Stimulated activated naive B cell treated with anti-CD40 and anti-IgM and Interleukin-4, amounts not matched to agents 10 μg/mL and 1 μg/mL and 100 μg/mL, for 72 hours (primary cell): ENCODE data around the gene GABRG3.
"Not testable (repeated sequence)": the region's sequence is repeated elsewhere in the genome, so short reads cannot be mapped to it uniquely, and the experiment has no call there.

Source experiments
- ATAC-seq, 2 donors: fragments of 150-1000 bp; cut with Tn5 transposase; replicated peaks; 2 replicates each; pipeline ENCODE4 v1.10.0; 2021; ENCODE audit warnings: moderate library complexity in 1 of 2
- DNase-seq: peaks from one replicate; pipeline ENCODE4 v3.0.0; 2021
- H3K27ac Mint-ChIP-seq: one replicate; pipeline ENCODE4 v1.8.0; 2022; ENCODE audit warnings: mild to moderate bottlenecking, mixed read lengths
- H3K27me3 Mint-ChIP-seq, 2 donors: one replicate each; pipeline ENCODE4 v1.8.0; 2022; ENCODE audit warnings: mixed read lengths in 2 of 2
- H3K36me3 Mint-ChIP-seq, 2 donors: one replicate each; pipeline ENCODE4 v1.8.0; 2022; ENCODE audit warnings: mixed read lengths in 2 of 2, mild to moderate bottlenecking in 1 of 2
- H3K4me1 Mint-ChIP-seq, 2 donors: one replicate each; pipeline ENCODE4 v1.8.0; 2022; ENCODE audit warnings: mixed read lengths in 2 of 2, mild to moderate bottlenecking in 1 of 2
- H3K4me3 Mint-ChIP-seq, 2 donors: one replicate each; pipeline ENCODE4 v1.8.0; 2022; ENCODE audit warnings: mild to moderate bottlenecking in 2 of 2, mixed read lengths in 2 of 2, moderate library complexity in 1 of 2
- H3K9me3 Mint-ChIP-seq, 2 donors: one replicate each; pipeline ENCODE4 v1.8.0; 2022; ENCODE audit warnings: mixed read lengths in 2 of 2, mild to moderate bottlenecking in 1 of 2

The GABRG3 gene

GRCh38 chr15:26967719-26968269 lies 3.2 kb upstream of the GABRG3 start:
- no peak overlapping the region for H3K4me3 Mint-ChIP-seq
- H3K9me3 Mint-ChIP-seq: no peaks in the 10 kb centered on the region
- H3K36me3 Mint-ChIP-seq: no peaks in the 10 kb centered on the region
- DNase-seq (no peak), ATAC-seq (no peak)
- peaks cover 24 to 33% of the 10 kb centered on the region in 2 donors for H3K27me3 Mint-ChIP-seq
- H3K4me1 Mint-ChIP-seq: peaks cover 0 to 4% of the 10 kb centered on the region in 2 donors
- no peak overlapping the region for H3K27ac Mint-ChIP-seq

- no peak overlapping the region for H3K4me3 Mint-ChIP-seq
- no peak for ATAC-seq
- H3K27ac Mint-ChIP-seq: no peak overlapping the region
- H3K36me3 Mint-ChIP-seq: no peaks in the 10 kb centered on the region
- DNase-seq: no peak
- peaks cover 25 to 36% of the 10 kb centered on the region in 2 donors for H3K27me3 Mint-ChIP-seq
- no peaks in the 10 kb centered on the region for H3K9me3 Mint-ChIP-seq
- H3K4me1 Mint-ChIP-seq: peaks cover 0 to 4% of the 10 kb centered on the region in 2 donors
These were observed 2.2 kb upstream of the GABRG3 start for GRCh38 chr15:26968806-26969205.

- ATAC-seq (no peak), DNase-seq (no peak)
- Mint-ChIP-seq H3K27me3 (peaks cover 25 to 36% of the 10 kb centered on the region in 2 donors), H3K4me1 (peaks cover 0 to 4% of the 10 kb centered on the region in 2 donors), H3K36me3 (no peaks in the 10 kb centered on the region), H3K27ac (no peak overlapping the region), H3K4me3 (no peak overlapping the region), H3K9me3 (no peaks in the 10 kb centered on the region)
These were observed 464 bp downstream of the GABRG3 start for GRCh38 chr15:26971271-26972018.

GRCh38 chr15:26972636-26973035 lies 1.7 kb downstream of the GABRG3 start:
- peaks cover 25 to 36% of the 10 kb centered on the region in 2 donors for H3K27me3 Mint-ChIP-seq
- ATAC-seq: no peak
- no peaks in the 10 kb centered on the region for H3K36me3 Mint-ChIP-seq
- H3K27ac Mint-ChIP-seq: peak overlapping the region; percentile 60
- DNase-seq: no peak
- H3K9me3 Mint-ChIP-seq: peaks cover 0 to 3% of the 10 kb centered on the region in 2 donors
- peaks cover 0 to 4% of the 10 kb centered on the region in 2 donors for H3K4me1 Mint-ChIP-seq
- no peak overlapping the region for H3K4me3 Mint-ChIP-seq

- no peak for ATAC-seq
These were observed 3.3 kb downstream of the GABRG3 start for GRCh38 chr15:26974120-26974780.

GRCh38 chr15:26981492-26981891 lies 10.5 kb downstream of the GABRG3 start:
- ATAC-seq: no peak
- H3K9me3 Mint-ChIP-seq: peaks cover 4 to 7% of the 10 kb centered on the region in 2 donors
- no peaks in the 10 kb centered on the region for H3K4me1 Mint-ChIP-seq
- no peaks in the 10 kb centered on the region for H3K36me3 Mint-ChIP-seq
- no peak overlapping the region for H3K4me3 Mint-ChIP-seq
- no peak overlapping the region for H3K27ac Mint-ChIP-seq
- no peak for DNase-seq
- H3K27me3 Mint-ChIP-seq: no peaks in the 10 kb centered on the region

More at GRCh38 chr15:26974120-26974780, 3.3 kb downstream of the GABRG3 start:
- H3K36me3 Mint-ChIP-seq: no peaks in the 10 kb centered on the region
- peaks cover 0 to 3% of the 10 kb centered on the region in 2 donors for H3K9me3 Mint-ChIP-seq
- no peak for DNase-seq
- no peak overlapping the region for H3K4me3 Mint-ChIP-seq
- no peak overlapping the region for H3K27ac Mint-ChIP-seq
- peaks cover 25 to 32% of the 10 kb centered on the region in 2 donors for H3K27me3 Mint-ChIP-seq
- peaks cover 0 to 4% of the 10 kb centered on the region in 2 donors for H3K4me1 Mint-ChIP-seq

- Mint-ChIP-seq H3K36me3 (no peaks in the 10 kb centered on the region), H3K9me3 (peaks cover 4% of the 10 kb centered on the region in 2 donors), H3K4me3 (no peak overlapping the region), H3K4me1 (no peaks in the 10 kb centered on the region), H3K27me3 (no peaks in the 10 kb centered on the region), H3K27ac (no peak overlapping the region)
- DNase-seq (no peak), ATAC-seq (no peak)
These were observed 12.8 kb downstream of the GABRG3 start for GRCh38 chr15:26983822-26984221.

- no peak overlapping the region for H3K27ac Mint-ChIP-seq
- H3K4me3 Mint-ChIP-seq: no peak overlapping the region
- ATAC-seq (no peak), DNase-seq (no peak)
- no peaks in the 10 kb centered on the region for H3K4me1 Mint-ChIP-seq
- no peaks in the 10 kb centered on the region for H3K36me3 Mint-ChIP-seq
- peaks cover 4% of the 10 kb centered on the region in 2 donors for H3K9me3 Mint-ChIP-seq
- H3K27me3 Mint-ChIP-seq: no peaks in the 10 kb centered on the region
These were observed 14.1 kb downstream of the GABRG3 start for GRCh38 chr15:26985050-26985449.

GRCh38 chr15:26996250-26996649 lies 25.3 kb downstream of the GABRG3 start:
- ATAC-seq (no peak), DNase-seq (no peak)
- Mint-ChIP-seq H3K4me1 (no peaks in the 10 kb centered on the region), H3K36me3 (no peaks in the 10 kb centered on the region), H3K27ac (no peak overlapping the region), H3K27me3 (no peaks in the 10 kb centered on the region), H3K4me3 (no peak overlapping the region), H3K9me3 (peaks cover 7 to 13% of the 10 kb centered on the region in 2 donors)

- not testable (repeated sequence) for H3K27ac Mint-ChIP-seq, H3K36me3 Mint-ChIP-seq, ATAC-seq, H3K27me3 Mint-ChIP-seq, H3K4me1 Mint-ChIP-seq, DNase-seq, H3K4me3 Mint-ChIP-seq, H3K9me3 Mint-ChIP-seq
These were observed 32.0 kb downstream of the GABRG3 start for GRCh38 chr15:27003003-27003402.

- not testable (repeated sequence) for ATAC-seq, H3K9me3 Mint-ChIP-seq, H3K4me3 Mint-ChIP-seq
These were observed 33.2 kb downstream of the GABRG3 start for GRCh38 chr15:27004226-27004625.

GRCh38 chr15:27017168-27017809 lies 46.3 kb downstream of the GABRG3 start:
- H3K36me3 Mint-ChIP-seq: no peaks in the 10 kb centered on the region
- peaks cover 0 to 1% of the 10 kb centered on the region in 2 donors for H3K9me3 Mint-ChIP-seq
- ATAC-seq: peak; percentile 88 to 91
- H3K4me1 Mint-ChIP-seq: no peaks in the 10 kb centered on the region
- H3K27ac Mint-ChIP-seq: no peak overlapping the region
- peak; percentile 29 for DNase-seq
- H3K4me3 Mint-ChIP-seq: no peak overlapping the region
- H3K27me3 Mint-ChIP-seq: no peaks in the 10 kb centered on the region

More at GRCh38 chr15:27004226-27004625, 33.2 kb downstream of the GABRG3 start:
- H3K36me3 Mint-ChIP-seq, H3K27ac Mint-ChIP-seq, DNase-seq, H3K4me1 Mint-ChIP-seq, H3K27me3 Mint-ChIP-seq: not testable (repeated sequence)

- Mint-ChIP-seq H3K4me3 (no peak overlapping the region), H3K27ac (no peak overlapping the region), H3K36me3 (no peaks in the 10 kb centered on the region), H3K4me1 (no peaks in the 10 kb centered on the region), H3K9me3 (peaks cover 0 to 1% of the 10 kb centered on the region in 2 donors), H3K27me3 (no peaks in the 10 kb centered on the region)
- DNase-seq (no peak), ATAC-seq (no peak)
These were observed 48.7 kb downstream of the GABRG3 start for GRCh38 chr15:27019687-27020086.

- H3K36me3 Mint-ChIP-seq: no peaks in the 10 kb centered on the region
- H3K4me3 Mint-ChIP-seq: no peak overlapping the region
- peaks cover 0 to 5% of the 10 kb centered on the region in 2 donors for H3K27me3 Mint-ChIP-seq
- ATAC-seq (no peak), DNase-seq (no peak)
- H3K27ac Mint-ChIP-seq: no peak overlapping the region
- H3K9me3 Mint-ChIP-seq: peaks cover 0 to 2% of the 10 kb centered on the region in 2 donors
- H3K4me1 Mint-ChIP-seq: no peaks in the 10 kb centered on the region
These were observed 54.5 kb downstream of the GABRG3 start for GRCh38 chr15:27025481-27025966.
